A549 (cell line): ENCODE data around the gene XYLT1. TPM values are rescaled to one million over a fixed set of nuclear protein-coding genes. Genes with fewer than 3 reads are reported as not detected.

ENCODE experiments used
- ATAC-seq, 2 experiments: fragments of 200-7000 bp in 1 of 2; fragments of >200 bp in 1 of 2; cut with Nextera tagmentation in 1 of 2; cut with Tn5 transposase in 1 of 2; 3 replicates each; pipeline versions ENCODE4 v1.8.0 to v1.9.1; 2018 to 2020; ENCODE audit warnings: mild to moderate bottlenecking in 1 of 2, moderate library complexity in 1 of 2
- CTCF ChIA-PET: fragments of 300-600 bp; sonication (Branson Sonifier 250); formaldehyde crosslinking; extraction: SDS; loops from one replicate; lab custom pipeline; 2021; ENCODE audit warnings: antibody characterized with exemption, inconsistent platforms; lab: Yijun Ruan, JAX
- POLR2A ChIA-PET: fragments of 350-600 bp; formaldehyde crosslinking; extraction: SDS; loops from one replicate; lab custom pipeline; 2021; ENCODE audit warnings: antibody characterized with exemption, inconsistent platforms; lab: Yijun Ruan, JAX
- DNase-seq, 2 experiments: peaks; one replicate each; pipeline versions ENCODE4 v3.0.0 to v3.0.0-alpha.2; 2011 to 2016; ENCODE audit warnings: low read depth in 1 of 2, low spot score in 1 of 2
- FAIRE-seq: peaks from 2 replicates; lab custom pipeline; 2011; peaks lifted over from hg19 to GRCh38; lab: Jason Lieb, UNC
- H3K27ac ChIP-seq, 2 experiments: fragments of >200 bp; sonication (Bioruptor Twin); formaldehyde crosslinking; 3 replicates each; pipeline ENCODE4 v1.5.1; 2016 to 2017
- H3K4me1 ChIP-seq: fragments of >200 bp; sonication (Bioruptor Twin); formaldehyde crosslinking; 3 replicates; pipeline ENCODE4 v1.6.1; 2016
- H3K4me2 ChIP-seq: fragments of >200 bp; sonication (Bioruptor Twin); formaldehyde crosslinking; 3 replicates; pipeline ENCODE4 v1.6.1; 2016
- H3K4me3 ChIP-seq: fragments of >200 bp; sonication (Bioruptor Twin); formaldehyde crosslinking; 3 replicates; pipeline ENCODE4 v1.5.1; 2016
- H3K9me3 ChIP-seq: fragments of >200 bp; sonication (Bioruptor Twin); formaldehyde crosslinking; 3 replicates; pipeline ENCODE4 v1.6.1; 2016
- BHLHE40 ChIP-seq: IDR thresholded peaks from 2 replicates; pipeline ENCODE4 v1.6.1; 2012; ENCODE audit warnings: low read depth, low read length, inconsistent platforms
- CBX2 ChIP-seq: fragments of 200-600 bp; sonication (generic); IDR thresholded peaks from 2 replicates; pipeline ENCODE4 v1.6.1; 2016; ENCODE audit warnings: low read depth, mild to moderate bottlenecking, borderline replicate concordance
- CBX8 ChIP-seq: fragments of 200-600 bp; sonication (generic); IDR thresholded peaks from 2 replicates; pipeline ENCODE4 v1.6.1; 2016
- CEBPB ChIP-seq, 2 experiments: fragments of >200 bp in 1 of 2; sonication (Bioruptor Twin) in 1 of 2; formaldehyde crosslinking in 1 of 2; IDR thresholded peaks; 2 replicates each; pipeline ENCODE4 v1.6.1; 2012 to 2016
- CHD4 ChIP-seq: fragments of 200-600 bp; sonication (generic); IDR thresholded peaks from 2 replicates; pipeline ENCODE4 v1.6.1; 2016; ENCODE audit warnings: antibody characterized with exemption, mild to moderate bottlenecking, borderline replicate concordance
- EHF ChIP-seq: fragments of 250-450 bp; sonication (Bioruptor Pico); IDR thresholded peaks from 2 replicates; pipeline ENCODE4 v1.5.0; 2020; ENCODE audit warnings: mild to moderate bottlenecking
- ESRRA ChIP-seq: fragments of 150-350 bp; IDR thresholded peaks from 2 replicates; pipeline ENCODE4 v1.6.1; 2014; ENCODE audit warnings: mild to moderate bottlenecking, low read length, borderline replicate concordance
- FOSB ChIP-seq: fragments of 250-450 bp; sonication (Bioruptor Pico); IDR thresholded peaks from 2 replicates; pipeline ENCODE4 v1.5.0; 2020; ENCODE audit warnings: mild to moderate bottlenecking, moderate library complexity
- GATA3 ChIP-seq: IDR thresholded peaks from 2 replicates; pipeline ENCODE4 v1.6.1; 2012; ENCODE audit warnings: borderline replicate concordance
- HDAC2 ChIP-seq: fragments of 200-600 bp; sonication (generic); IDR thresholded peaks from 2 replicates; pipeline ENCODE4 v1.6.1; 2016
- HOXA7 ChIP-seq: fragments of 250-450 bp; sonication (Bioruptor Pico); IDR thresholded peaks from 2 replicates; pipeline ENCODE4 v1.5.0; 2020; ENCODE audit warnings: mild to moderate bottlenecking, moderate library complexity
- HOXB13 ChIP-seq: fragments of 250-450 bp; sonication (Bioruptor Pico); IDR thresholded peaks from 2 replicates; pipeline ENCODE4 v1.5.0; 2020; ENCODE audit warnings: low read depth, mild to moderate bottlenecking, moderate library complexity
- HOXB5 ChIP-seq: fragments of 250-450 bp; sonication (Bioruptor Pico); IDR thresholded peaks from 2 replicates; pipeline ENCODE4 v1.5.0; 2020; ENCODE audit warnings: mild to moderate bottlenecking, moderate library complexity
- MAZ ChIP-seq: fragments of 150-350 bp; IDR thresholded peaks from 2 replicates; pipeline ENCODE4 v1.6.1; 2014; ENCODE audit warnings: antibody characterized with exemption, low read depth, low read length, borderline replicate concordance
- NFE2L2 ChIP-seq: fragments of 150-350 bp; conservative IDR thresholded peaks from 2 replicates; pipeline ENCODE4 v1.6.1; 2014; ENCODE audit warnings: low read length
- POLR2AphosphoS2 ChIP-seq: conservative IDR thresholded peaks from 2 replicates; pipeline ENCODE4 v1.6.1; 2012; ENCODE audit warnings: low read length, improper control_type of control experiment, inconsistent platforms
- RCOR1 ChIP-seq: fragments of 150-350 bp; IDR thresholded peaks from 2 replicates; pipeline ENCODE4 v1.6.1; 2014; ENCODE audit warnings: antibody characterized with exemption, low read length, low read depth
- SMC3 ChIP-seq: fragments of >200 bp; sonication (Bioruptor Twin); formaldehyde crosslinking; IDR thresholded peaks from 3 replicates; pipeline ENCODE4 v1.6.1; 2018; ENCODE audit warnings: inconsistent platforms
- SREBF2 ChIP-seq: fragments of 450-650 bp; IDR thresholded peaks from 2 replicates; pipeline ENCODE4 v1.6.1; 2014; ENCODE audit warnings: mild to moderate bottlenecking, moderate library complexity
- TFCP2L1 ChIP-seq: fragments of 250-450 bp; sonication (Bioruptor Pico); IDR thresholded peaks from 2 replicates; pipeline ENCODE4 v1.5.0; 2021; ENCODE audit warnings: mild to moderate bottlenecking
- ZFP36 ChIP-seq: fragments of 450-650 bp; IDR thresholded peaks from 2 replicates; pipeline ENCODE4 v1.6.1; 2014; ENCODE audit warnings: borderline replicate concordance; ENCODE audit not compliant: partially characterized antibody
- WGBS: methylation state at CpG from one replicate; pipeline ENCODE4 v1.1.6; 2017; ENCODE audit errors: missing lambda C conversion rate; 5-methylcytosine and 5-hydroxymethylcytosine counted together
- polyA plus RNA-seq, 4 experiments: library from polyadenylated mRNA; depleted of rRNA in 3 of 4; stranded (reverse); fragments of >200 nt; fragmentation: RNase III in 1 of 4; extraction: RNeasy Plus Mini Kit Qiagen cat#74134 plus additional on column Dnase treatment in 1 of 4; gene quantifications; 2 replicates in 3 of 4; 3 replicates in 1 of 4; pipeline ENCODE4 v1.2.3, GENCODE V29; 2011 to 2017
- TF ChIP-seq, protein P1 (sequence below): fragments of 250-450 bp; sonication (Bioruptor Pico); IDR thresholded peaks from 2 replicates; pipeline ENCODE4 v1.5.0; 2020; ENCODE audit warnings: low read depth, mild to moderate bottlenecking, moderate library complexity
- TF ChIP-seq, protein P2 (sequence below): IDR thresholded peaks from 2 replicates; pipeline ENCODE4 v1.6.1; 2012
- TF ChIP-seq, protein P3 (sequence below): fragments of 150-350 bp; IDR thresholded peaks from 2 replicates; pipeline ENCODE4 v1.6.1; 2014; ENCODE audit warnings: low read depth, mild to moderate bottlenecking, low read length
- TF ChIP-seq, protein P4 (sequence below): fragments of 250-450 bp; sonication (Bioruptor Pico); IDR thresholded peaks from 2 replicates; pipeline ENCODE4 v1.5.0; 2021; ENCODE audit warnings: mild to moderate bottlenecking, moderate library complexity, borderline replicate concordance
- TF ChIP-seq, protein P5 (sequence below): IDR thresholded peaks from 2 replicates; pipeline ENCODE4 v1.6.1; 2012
- TF ChIP-seq, protein P6 (sequence below): fragments of >200 bp; sonication (Bioruptor Twin); formaldehyde crosslinking; IDR thresholded peaks from 3 replicates; pipeline ENCODE4 v1.5.1; 2016

XYLT1 gene
- polyA plus RNA-seq, 2 of the 4 experiments (the other 2 are of a cell fraction): 0.78 to 0.88 TPM

DNA sequence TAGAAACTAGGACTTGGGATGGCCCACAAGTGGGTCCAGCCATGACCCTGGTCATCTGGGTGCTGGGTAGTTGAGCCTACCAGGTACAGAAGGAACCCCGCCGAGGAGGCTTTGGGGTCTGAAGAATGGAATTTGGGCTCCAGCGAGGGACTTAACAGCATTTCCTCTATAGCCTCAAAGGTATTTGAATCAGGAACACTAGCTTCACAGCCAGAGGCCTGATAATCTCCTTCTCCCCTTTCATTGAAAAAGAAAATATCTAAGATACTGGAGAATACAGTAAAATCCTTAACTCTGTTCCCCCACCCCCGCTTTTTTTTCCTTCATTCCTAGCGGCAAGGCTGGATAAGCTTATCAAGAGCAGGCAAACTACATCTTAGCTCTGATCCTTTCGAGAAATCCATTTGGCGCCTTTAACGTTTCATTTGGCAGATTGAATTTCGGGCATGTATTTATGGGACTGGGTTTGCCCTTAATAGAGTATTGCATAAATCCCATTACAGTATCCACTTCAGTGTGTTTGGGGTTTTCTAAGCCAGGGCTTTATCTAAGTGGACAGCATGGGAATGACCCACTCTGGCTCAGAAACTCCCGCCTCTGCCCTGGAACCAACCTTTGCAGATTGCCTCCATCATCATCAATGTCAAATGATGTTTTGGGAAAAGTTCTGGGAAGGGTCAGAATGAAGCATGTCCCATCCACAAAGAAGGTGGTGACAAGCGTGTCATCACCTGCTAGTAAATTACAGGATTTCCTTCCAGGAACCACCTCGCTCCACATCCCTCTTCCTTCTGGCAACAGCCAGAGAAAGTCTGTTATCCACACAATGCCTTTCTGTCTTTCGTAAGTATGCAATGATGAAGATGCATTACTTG is 36.9 kb downstream of the XYLT1 start:
- TF ChIP-seq FOSB (CRISPR knock-in tag) (no peak), HOXB5 (no peak), NFE2L2 (no peak), CEBPB (IDR thresholded peaks at IDR 0.05) (no peak), BHLHE40 (no peak), EHF (CRISPR knock-in tag) (no peak), HOXA7 (CRISPR knock-in tag) (no peak), GATA3 (no peak), CHD4 (no peak), MAZ (no peak), ZFP36 (no peak), ESRRA (no peak), SREBF2 (no peak)
- TF ChIP-seq, protein P1, sequence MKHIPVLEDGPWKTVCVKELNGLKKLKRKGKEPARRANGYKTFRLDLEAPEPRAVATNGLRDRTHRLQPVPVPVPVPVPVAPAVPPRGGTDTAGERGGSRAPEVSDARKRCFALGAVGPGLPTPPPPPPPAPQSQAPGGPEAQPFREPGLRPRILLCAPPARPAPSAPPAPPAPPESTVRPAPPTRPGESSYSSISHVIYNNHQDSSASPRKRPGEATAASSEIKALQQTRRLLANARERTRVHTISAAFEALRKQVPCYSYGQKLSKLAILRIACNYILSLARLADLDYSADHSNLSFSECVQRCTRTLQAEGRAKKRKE (CRISPR knock-in tag): no peak
- TF ChIP-seq, protein P2, sequence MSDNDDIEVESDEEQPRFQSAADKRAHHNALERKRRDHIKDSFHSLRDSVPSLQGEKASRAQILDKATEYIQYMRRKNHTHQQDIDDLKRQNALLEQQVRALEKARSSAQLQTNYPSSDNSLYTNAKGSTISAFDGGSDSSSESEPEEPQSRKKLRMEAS: no peak
- TF ChIP-seq, protein P3, sequence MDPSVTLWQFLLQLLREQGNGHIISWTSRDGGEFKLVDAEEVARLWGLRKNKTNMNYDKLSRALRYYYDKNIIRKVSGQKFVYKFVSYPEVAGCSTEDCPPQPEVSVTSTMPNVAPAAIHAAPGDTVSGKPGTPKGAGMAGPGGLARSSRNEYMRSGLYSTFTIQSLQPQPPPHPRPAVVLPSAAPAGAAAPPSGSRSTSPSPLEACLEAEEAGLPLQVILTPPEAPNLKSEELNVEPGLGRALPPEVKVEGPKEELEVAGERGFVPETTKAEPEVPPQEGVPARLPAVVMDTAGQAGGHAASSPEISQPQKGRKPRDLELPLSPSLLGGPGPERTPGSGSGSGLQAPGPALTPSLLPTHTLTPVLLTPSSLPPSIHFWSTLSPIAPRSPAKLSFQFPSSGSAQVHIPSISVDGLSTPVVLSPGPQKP: no peak
- no peak for ATAC-seq
- POLR2A ChIA-PET: no interaction called here
- Histone ChIP-seq H3K4me1 (no peaks in the 10 kb centered on the region), H3K4me2 (no peak overlapping the region), H3K9me3 (0 out of 3 replicates have a peak, but pooled peaks cover 4% of the 10 kb centered on the region), H3K4me3 (no peak overlapping the region), H3K27ac (no peak overlapping the region)
- CTCF ChIA-PET: interaction anchor here (0.6 kb wide), 1 partner anchor 23 kb away, joined by 3 read pairs; no protein-coding TSS in a partner anchor
- FAIRE-seq: no peak
- WGBS: 39% methylated on average over 13 of the region's 13 CpGs
- no peak for DNase-seq

DNA sequence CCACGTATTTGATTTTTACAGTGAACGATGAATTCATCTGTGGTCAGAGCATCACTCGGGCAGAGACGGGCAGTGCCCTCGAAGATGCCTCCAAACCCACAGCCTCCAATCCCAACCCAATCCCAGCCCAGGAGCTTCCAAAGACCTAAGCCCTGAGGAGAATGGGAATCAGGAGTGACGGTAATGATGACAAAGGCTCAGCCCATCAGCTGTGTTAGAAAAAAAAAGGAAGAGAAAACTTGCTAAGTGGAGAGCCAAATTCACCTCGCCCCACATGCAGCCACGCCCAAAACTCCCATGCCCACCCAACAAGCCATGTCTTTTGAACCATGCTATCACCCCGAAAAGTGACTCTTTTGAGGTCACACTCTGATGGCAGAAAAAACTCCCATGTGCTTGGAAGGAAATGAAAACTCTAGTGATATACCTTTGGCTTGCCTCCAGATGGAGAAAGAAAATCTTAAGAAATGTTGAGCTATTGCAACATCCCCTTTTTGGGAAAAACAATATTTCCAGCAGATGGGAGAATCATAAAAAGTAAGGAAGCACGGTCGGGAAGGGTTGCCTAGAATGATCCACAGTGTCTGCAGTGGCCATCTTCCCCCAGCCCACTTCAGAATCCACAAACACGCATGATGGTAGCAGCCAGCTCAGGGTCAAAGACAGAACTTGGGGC is 37.7 kb downstream of the XYLT1 start:
- no peak overlapping the region for H3K27ac ChIP-seq
- 0 out of 3 replicates have a peak, but pooled peaks cover 2% of the 10 kb centered on the region for H3K9me3 ChIP-seq
- ChIA-PET CTCF (no interaction called here), POLR2A (no interaction called here)
- ATAC-seq: no peak
- FAIRE-seq: no peak
- no peak overlapping the region for H3K4me2 ChIP-seq
- no peak for DNase-seq
- no peak overlapping the region for H3K4me3 ChIP-seq
- 27% methylated on average over 12 of the region's 12 CpGs for WGBS
- TF ChIP-seq, protein P4, sequence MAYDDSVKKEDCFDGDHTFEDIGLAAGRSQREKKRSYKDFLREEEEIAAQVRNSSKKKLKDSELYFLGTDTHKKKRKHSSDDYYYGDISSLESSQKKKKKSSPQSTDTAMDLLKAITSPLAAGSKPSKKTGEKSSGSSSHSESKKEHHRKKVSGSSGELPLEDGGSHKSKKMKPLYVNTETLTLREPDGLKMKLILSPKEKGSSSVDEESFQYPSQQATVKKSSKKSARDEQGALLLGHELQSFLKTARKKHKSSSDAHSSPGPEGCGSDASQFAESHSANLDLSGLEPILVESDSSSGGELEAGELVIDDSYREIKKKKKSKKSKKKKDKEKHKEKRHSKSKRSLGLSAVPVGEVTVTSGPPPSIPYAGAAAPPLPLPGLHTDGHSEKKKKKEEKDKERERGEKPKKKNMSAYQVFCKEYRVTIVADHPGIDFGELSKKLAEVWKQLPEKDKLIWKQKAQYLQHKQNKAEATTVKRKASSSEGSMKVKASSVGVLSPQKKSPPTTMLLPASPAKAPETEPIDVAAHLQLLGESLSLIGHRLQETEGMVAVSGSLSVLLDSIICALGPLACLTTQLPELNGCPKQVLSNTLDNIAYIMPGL (CRISPR knock-in tag): no peak
- TF ChIP-seq CHD4 (no peak), SMC3 (no peak), HOXB13 (CRISPR knock-in tag) (no peak), MAZ (no peak), FOSB (CRISPR knock-in tag) (no peak), POLR2AphosphoS2 (no peak), RCOR1 (no peak), TFCP2L1 (CRISPR knock-in tag) (no peak), EHF (CRISPR knock-in tag) (no peak), CBX2 (no peak), CBX8 (no peak), HDAC2 (no peak)
- TF ChIP-seq, protein P5, sequence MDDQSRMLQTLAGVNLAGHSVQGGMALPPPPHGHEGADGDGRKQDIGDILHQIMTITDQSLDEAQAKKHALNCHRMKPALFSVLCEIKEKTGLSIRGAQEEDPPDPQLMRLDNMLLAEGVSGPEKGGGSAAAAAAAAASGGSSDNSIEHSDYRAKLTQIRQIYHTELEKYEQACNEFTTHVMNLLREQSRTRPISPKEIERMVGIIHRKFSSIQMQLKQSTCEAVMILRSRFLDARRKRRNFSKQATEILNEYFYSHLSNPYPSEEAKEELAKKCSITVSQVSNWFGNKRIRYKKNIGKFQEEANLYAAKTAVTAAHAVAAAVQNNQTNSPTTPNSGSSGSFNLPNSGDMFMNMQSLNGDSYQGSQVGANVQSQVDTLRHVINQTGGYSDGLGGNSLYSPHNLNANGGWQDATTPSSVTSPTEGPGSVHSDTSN: no peak
- TF ChIP-seq, protein P6, sequence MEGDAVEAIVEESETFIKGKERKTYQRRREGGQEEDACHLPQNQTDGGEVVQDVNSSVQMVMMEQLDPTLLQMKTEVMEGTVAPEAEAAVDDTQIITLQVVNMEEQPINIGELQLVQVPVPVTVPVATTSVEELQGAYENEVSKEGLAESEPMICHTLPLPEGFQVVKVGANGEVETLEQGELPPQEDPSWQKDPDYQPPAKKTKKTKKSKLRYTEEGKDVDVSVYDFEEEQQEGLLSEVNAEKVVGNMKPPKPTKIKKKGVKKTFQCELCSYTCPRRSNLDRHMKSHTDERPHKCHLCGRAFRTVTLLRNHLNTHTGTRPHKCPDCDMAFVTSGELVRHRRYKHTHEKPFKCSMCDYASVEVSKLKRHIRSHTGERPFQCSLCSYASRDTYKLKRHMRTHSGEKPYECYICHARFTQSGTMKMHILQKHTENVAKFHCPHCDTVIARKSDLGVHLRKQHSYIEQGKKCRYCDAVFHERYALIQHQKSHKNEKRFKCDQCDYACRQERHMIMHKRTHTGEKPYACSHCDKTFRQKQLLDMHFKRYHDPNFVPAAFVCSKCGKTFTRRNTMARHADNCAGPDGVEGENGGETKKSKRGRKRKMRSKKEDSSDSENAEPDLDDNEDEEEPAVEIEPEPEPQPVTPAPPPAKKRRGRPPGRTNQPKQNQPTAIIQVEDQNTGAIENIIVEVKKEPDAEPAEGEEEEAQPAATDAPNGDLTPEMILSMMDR: no peak
- TF ChIP-seq, protein P2: no peak
- TF ChIP-seq, all 56 proteins: peak for 0
- H3K4me1 ChIP-seq: no peaks in the 10 kb centered on the region
